Chondrocyte (in vitro differentiated cells): Measurements from ENCODE around the gene MEMO1. TPM values are rescaled to one million over a fixed set of nuclear protein-coding genes. Genes with fewer than 3 reads are reported as not detected.
"Not testable (repeated sequence)": the region's sequence is repeated elsewhere in the genome, so short reads cannot be mapped to it uniquely, and the experiment has no call there.

Experiments
- DNase-seq: peaks from one replicate; pipeline ENCODE4 v3.0.0; 2021; ENCODE audit warnings: mixed read lengths, low spot score
- H3K27ac Mint-ChIP-seq: one replicate; pipeline ENCODE4 v1.8.0; 2021; ENCODE audit warnings: mild to moderate bottlenecking, moderate library complexity, mixed read lengths; ENCODE audit not compliant: unreplicated experiment
- H3K27me3 Mint-ChIP-seq: 2 replicates; pipeline ENCODE4 v1.8.0; 2021; ENCODE audit warnings: low read depth, mixed read lengths
- H3K36me3 Mint-ChIP-seq: 2 replicates; pipeline ENCODE4 v1.8.0; 2021; ENCODE audit warnings: low read depth, mixed read lengths
- H3K4me1 Mint-ChIP-seq: 2 replicates; pipeline ENCODE4 v1.8.0; 2021; ENCODE audit warnings: low read depth, mild to moderate bottlenecking, mixed read lengths
- H3K4me3 Mint-ChIP-seq: one replicate; pipeline ENCODE4 v1.8.0; 2021; ENCODE audit warnings: mild to moderate bottlenecking, moderate library complexity, mixed read lengths; ENCODE audit not compliant: unreplicated experiment
- H3K9me3 Mint-ChIP-seq: 2 replicates; pipeline ENCODE4 v1.8.0; 2021; ENCODE audit warnings: low read depth, mixed read lengths
- long read RNA-seq: library from polyadenylated mRNA; stranded (forward); transcript quantifications from one replicate; pipeline ENCODE4 v2.0.0, GENCODE V29; 2021
- total RNA-seq: library from RNA; stranded (reverse); gene quantifications from 3 replicates; pipeline ENCODE4 v1.2.1, GENCODE V29; 2021
- TF ChIP-seq, protein P1 (sequence below): fragments of 200-600 bp; sonication (generic); IDR thresholded peaks from 2 replicates; pipeline ENCODE4 v1.5.0; 2021; ENCODE audit warnings: antibody characterized with exemption, mild to moderate bottlenecking, moderate library complexity

The MEMO1 gene
- total RNA-seq: 36.9 to 43.5 TPM (median 41.9 TPM) in 3 replicates
- long read RNA-seq, full-length matches to known transcripts: 40 of 55 reads
- long read RNA-seq, partial matches to known transcripts: 5 of 55 reads
- long read RNA-seq, other reads (novel, unspliced or antisense): 10 of 55 reads

DNA sequence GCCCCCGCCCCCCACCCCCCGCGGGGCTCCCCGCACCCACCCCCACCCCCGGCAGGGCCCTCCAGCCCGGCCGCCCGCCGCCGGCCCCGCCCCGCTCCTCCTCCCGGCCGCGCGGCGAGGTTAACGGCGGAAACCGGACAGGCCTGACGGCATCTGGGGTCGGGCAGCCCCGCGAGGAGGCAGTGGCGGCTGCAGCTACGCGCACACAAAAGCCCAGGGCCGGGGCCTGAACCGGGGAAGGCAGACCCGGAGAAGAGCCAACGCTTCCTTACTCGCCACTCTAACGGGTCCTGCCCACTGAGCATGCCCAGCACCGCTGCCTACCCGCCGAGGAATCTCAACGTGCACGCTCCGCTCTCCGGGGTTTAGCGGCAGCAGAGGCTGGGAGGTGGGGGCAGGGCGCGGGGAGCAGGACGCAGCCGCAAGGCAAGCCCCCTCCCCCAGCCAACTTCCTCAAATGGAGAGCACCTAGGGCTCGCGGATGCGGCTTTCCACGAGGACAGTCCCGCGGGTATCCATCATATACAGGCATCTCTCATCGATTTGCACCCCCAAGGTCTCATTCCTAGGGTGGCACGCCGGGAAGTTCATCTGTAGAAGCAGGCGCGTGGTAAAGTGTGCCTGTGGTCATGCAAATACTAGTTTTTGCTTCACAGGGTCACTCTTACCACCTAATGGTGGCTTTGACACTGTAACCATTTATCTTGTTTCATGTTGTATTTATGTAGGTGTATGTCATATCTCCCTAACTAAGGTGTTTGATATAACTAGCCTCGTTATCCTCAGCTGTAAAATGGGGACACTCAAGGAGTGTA lies at the start of gene MEMO1:
Gene MEMO1 (minus strand): TSS at position 339 of the 815 bp plus-strand sequence. CDS start 761 bp downstream, outside the sequence.
- peak within 1 kb of the TSS; percentile 95 for H3K4me3 Mint-ChIP-seq
- peak; percentile 97 for DNase-seq
- TF ChIP-seq, protein P1, sequence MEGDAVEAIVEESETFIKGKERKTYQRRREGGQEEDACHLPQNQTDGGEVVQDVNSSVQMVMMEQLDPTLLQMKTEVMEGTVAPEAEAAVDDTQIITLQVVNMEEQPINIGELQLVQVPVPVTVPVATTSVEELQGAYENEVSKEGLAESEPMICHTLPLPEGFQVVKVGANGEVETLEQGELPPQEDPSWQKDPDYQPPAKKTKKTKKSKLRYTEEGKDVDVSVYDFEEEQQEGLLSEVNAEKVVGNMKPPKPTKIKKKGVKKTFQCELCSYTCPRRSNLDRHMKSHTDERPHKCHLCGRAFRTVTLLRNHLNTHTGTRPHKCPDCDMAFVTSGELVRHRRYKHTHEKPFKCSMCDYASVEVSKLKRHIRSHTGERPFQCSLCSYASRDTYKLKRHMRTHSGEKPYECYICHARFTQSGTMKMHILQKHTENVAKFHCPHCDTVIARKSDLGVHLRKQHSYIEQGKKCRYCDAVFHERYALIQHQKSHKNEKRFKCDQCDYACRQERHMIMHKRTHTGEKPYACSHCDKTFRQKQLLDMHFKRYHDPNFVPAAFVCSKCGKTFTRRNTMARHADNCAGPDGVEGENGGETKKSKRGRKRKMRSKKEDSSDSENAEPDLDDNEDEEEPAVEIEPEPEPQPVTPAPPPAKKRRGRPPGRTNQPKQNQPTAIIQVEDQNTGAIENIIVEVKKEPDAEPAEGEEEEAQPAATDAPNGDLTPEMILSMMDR: peak; percentile 12
- no peaks in the 10 kb centered on the region for H3K36me3 Mint-ChIP-seq
- no peaks in the 10 kb centered on the region for H3K27me3 Mint-ChIP-seq
- peaks cover 34% of the 10 kb centered on the region for H3K4me1 Mint-ChIP-seq
- H3K27ac Mint-ChIP-seq: peak within 1 kb of the TSS; percentile 93
- no peaks in the 10 kb centered on the region for H3K9me3 Mint-ChIP-seq

DNA sequence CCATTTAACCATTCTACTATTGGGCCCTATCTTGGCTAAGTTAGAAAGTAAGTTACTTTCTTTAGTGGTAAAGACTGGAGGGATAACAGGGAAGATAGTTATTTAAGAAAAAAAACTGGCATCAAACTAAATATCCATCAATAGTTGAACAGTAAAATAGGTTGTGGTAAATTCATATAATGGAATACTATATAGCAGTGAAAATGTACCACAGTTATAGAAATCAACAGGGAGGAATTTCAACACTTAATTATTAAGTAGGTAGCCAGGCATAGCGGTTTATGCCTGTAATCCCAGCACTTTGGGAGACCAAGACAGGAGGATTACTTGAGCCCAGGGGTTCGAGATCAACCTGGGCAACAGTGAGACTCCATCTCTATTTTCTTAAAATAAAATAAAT lies 49.5 kb upstream of the MEMO1 start:
- Mint-ChIP-seq H3K9me3 (no peaks in the 10 kb centered on the region), H3K4me1 (peaks cover 20% of the 10 kb centered on the region), H3K27me3 (no peaks in the 10 kb centered on the region), H3K27ac (no peak overlapping the region), H3K4me3 (no peak overlapping the region), H3K36me3 (no peaks in the 10 kb centered on the region)
- TF ChIP-seq, protein P1: no peak
- no peak for DNase-seq

GRCh38 chr2:32058130-32058529 lies 47.3 kb upstream of the MEMO1 start:
- Mint-ChIP-seq H3K36me3 (no peaks in the 10 kb centered on the region), H3K9me3 (no peaks in the 10 kb centered on the region), H3K4me1 (peaks cover 10% of the 10 kb centered on the region), H3K27me3 (no peaks in the 10 kb centered on the region), H3K27ac (no peak overlapping the region), H3K4me3 (no peak overlapping the region)
- TF ChIP-seq, protein P1: no peak
- DNase-seq: no peak

GRCh38 chr2:32054583-32054982 lies 43.8 kb upstream of the MEMO1 start:
- H3K9me3 Mint-ChIP-seq, H3K27me3 Mint-ChIP-seq, H3K27ac Mint-ChIP-seq, DNase-seq, H3K4me3 Mint-ChIP-seq, H3K4me1 Mint-ChIP-seq, H3K36me3 Mint-ChIP-seq: not testable (repeated sequence)

- no peaks in the 10 kb centered on the region for H3K36me3 Mint-ChIP-seq
- no peaks in the 10 kb centered on the region for H3K27me3 Mint-ChIP-seq
- DNase-seq: no peak
- no peak overlapping the region for H3K27ac Mint-ChIP-seq
- H3K4me3 Mint-ChIP-seq: no peak overlapping the region
- TF ChIP-seq, protein P1: no peak
- H3K9me3 Mint-ChIP-seq: no peaks in the 10 kb centered on the region
- no peaks in the 10 kb centered on the region for H3K4me1 Mint-ChIP-seq
These were observed 41.1 kb upstream of the MEMO1 start for GRCh38 chr2:32051836-32052439.
